WI38 (cell line): ENCODE data around the gene TMEM89.

Source experiments
- H3K4me3 ChIP-seq: 2 replicates; pipeline ENCODE4 v1.5.1; 2011; ENCODE audit warnings: low read depth, mild to moderate bottlenecking, control low read depth, low read length
- CTCF ChIP-seq: IDR thresholded peaks from 2 replicates; pipeline ENCODE4 v1.5.1; 2012; ENCODE audit warnings: low read depth, mild to moderate bottlenecking, control low read depth, low read length

The TMEM89 gene

GRCh38 chr3:48599077-48599501 is 22.5 kb downstream of the TMEM89 start:
- peak overlapping the region; percentile 29 for H3K4me3 ChIP-seq
- TF ChIP-seq CTCF = no peak

- H3K4me3 ChIP-seq = peak overlapping the region; percentile 29
- no peak for TF ChIP-seq CTCF
Observed at GRCh38 chr3:48598323-48599076, 23.1 kb downstream of the TMEM89 start.

- H3K4me3 ChIP-seq = no peak overlapping the region
- no peak for TF ChIP-seq CTCF
Observed at GRCh38 chr3:48597408-48597800, 24.2 kb downstream of the TMEM89 start.

- no peak overlapping the region for H3K4me3 ChIP-seq
- TF ChIP-seq CTCF = no peak
Observed at GRCh38 chr3:48596676-48597407, 24.7 kb downstream of the TMEM89 start.

- no peak for TF ChIP-seq CTCF
- no peak overlapping the region for H3K4me3 ChIP-seq
Observed at GRCh38 chr3:48596157-48596556, 25.4 kb downstream of the TMEM89 start.

GRCh38 chr3:48595526-48596121 is 25.9 kb downstream of the TMEM89 start:
- peak overlapping the region; percentile 59; the same call in 1 of the 2 replicates for H3K4me3 ChIP-seq

More at GRCh38 chr3:48595526-48596121, 25.9 kb downstream of the TMEM89 start:
- TF ChIP-seq CTCF = no peak
